Measurements from ENCODE around the gene AZIN2. TPM values are rescaled to one million over a fixed set of nuclear protein-coding genes. Genes with fewer than 3 reads are reported as not detected.
A peak's percentile ranks its signal among the peaks of the same experiment; 100 is the strongest.

The AZIN2 gene
- total and polyA plus RNA-seq, 2 donors (not counting 3 experiments of a cell fraction or from before 2014, with no cell fraction given), result 0.91 to 1.4 TPM

- ChIA-PET POLR2A (no interaction called here), CTCF (interaction anchor here (0.8 to 1.0 kb wide), 3 partner anchors 13 to 331 kb away, joined by 3 to 4 read pairs (median 3); no protein-coding TSS in a partner anchor)
- Histone ChIP-seq H3K79me2 (ENCODE audit: control insufficient read depth, insufficient read depth, low read length) (no peaks in the 10 kb centered on the region), H3K4me1 (ENCODE audit: control insufficient read depth, extremely low read depth, insufficient read depth, low read length) (no peaks in the 10 kb centered on the region), H3K9me1 (replicated peaks; ENCODE audit: control insufficient read depth, extremely low read depth, insufficient read depth, low read length) (no peaks in the 10 kb centered on the region), H3K4me2 (ENCODE audit: insufficient read depth, low read length) (no peak overlapping the region), H3K9me3 (replicated peaks; ENCODE audit: control insufficient read depth, insufficient read depth, low read length) (no peaks in the 10 kb centered on the region), H3K9ac (replicated peaks; ENCODE audit: extremely low read depth, insufficient read depth, low read length) (no peak overlapping the region), H2AFZ (ENCODE audit: low read depth, low read length) (no peak overlapping the region), H3K36me3 (ENCODE audit: control insufficient read depth in 2 of 2, extremely low read depth in 1 of 2, insufficient read depth in 2 of 2, low read length in 2 of 2) (peaks cover 0 to 6% of the 10 kb centered on the region in 2 experiments), H3K27me3 (ENCODE audit: control insufficient read depth in 2 of 2, insufficient read depth in 2 of 2, low read length in 2 of 2) (peaks cover under 1 to 2% of the 10 kb centered on the region in 2 experiments), H3K27ac (ENCODE audit: insufficient read depth, low read depth, low read length) (no peak overlapping the region), H3K4me3 (replicated peaks in 1 of 3; ENCODE audit: insufficient read depth in 1 of 3, low read depth in 1 of 3, low read length in 3 of 3) (no peak overlapping the region), H4K20me1 (replicated peaks; ENCODE audit: control insufficient read depth, extremely low read depth, insufficient read depth, low read length) (no peaks in the 10 kb centered on the region)
- intact Hi-C loops (cut with micrococcal nuclease), result no loop called here
- BruUV-seq (replicated peaks), result no TSS peak
- dilution Hi-C loops (cut with MboI; ENCODE audit: extremely low pct_ligation_motif_present, low sequenced_read_pairs), result no loop called here
- FAIRE-seq (no peak), DNase-seq (ENCODE audit: low read depth, low spot score) (no peak)
- TF ChIP-seq, protein P1, sequence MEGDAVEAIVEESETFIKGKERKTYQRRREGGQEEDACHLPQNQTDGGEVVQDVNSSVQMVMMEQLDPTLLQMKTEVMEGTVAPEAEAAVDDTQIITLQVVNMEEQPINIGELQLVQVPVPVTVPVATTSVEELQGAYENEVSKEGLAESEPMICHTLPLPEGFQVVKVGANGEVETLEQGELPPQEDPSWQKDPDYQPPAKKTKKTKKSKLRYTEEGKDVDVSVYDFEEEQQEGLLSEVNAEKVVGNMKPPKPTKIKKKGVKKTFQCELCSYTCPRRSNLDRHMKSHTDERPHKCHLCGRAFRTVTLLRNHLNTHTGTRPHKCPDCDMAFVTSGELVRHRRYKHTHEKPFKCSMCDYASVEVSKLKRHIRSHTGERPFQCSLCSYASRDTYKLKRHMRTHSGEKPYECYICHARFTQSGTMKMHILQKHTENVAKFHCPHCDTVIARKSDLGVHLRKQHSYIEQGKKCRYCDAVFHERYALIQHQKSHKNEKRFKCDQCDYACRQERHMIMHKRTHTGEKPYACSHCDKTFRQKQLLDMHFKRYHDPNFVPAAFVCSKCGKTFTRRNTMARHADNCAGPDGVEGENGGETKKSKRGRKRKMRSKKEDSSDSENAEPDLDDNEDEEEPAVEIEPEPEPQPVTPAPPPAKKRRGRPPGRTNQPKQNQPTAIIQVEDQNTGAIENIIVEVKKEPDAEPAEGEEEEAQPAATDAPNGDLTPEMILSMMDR (IDR thresholded peaks at IDR 0.05; ENCODE audit: extremely low read depth in 1 of 2, insufficient read depth in 1 of 2, low read depth in 1 of 2, low read length in 2 of 2), result peak in 1 of 2 donors; percentile 11
- no peak for TF ChIP-seq POLR2A (IDR thresholded peaks at IDR 0.05; ENCODE audit: low read depth, low read length)
Observed at GRCh38 chr1:33140153-33141149, 59.5 kb downstream of the AZIN2 start.

DNA sequence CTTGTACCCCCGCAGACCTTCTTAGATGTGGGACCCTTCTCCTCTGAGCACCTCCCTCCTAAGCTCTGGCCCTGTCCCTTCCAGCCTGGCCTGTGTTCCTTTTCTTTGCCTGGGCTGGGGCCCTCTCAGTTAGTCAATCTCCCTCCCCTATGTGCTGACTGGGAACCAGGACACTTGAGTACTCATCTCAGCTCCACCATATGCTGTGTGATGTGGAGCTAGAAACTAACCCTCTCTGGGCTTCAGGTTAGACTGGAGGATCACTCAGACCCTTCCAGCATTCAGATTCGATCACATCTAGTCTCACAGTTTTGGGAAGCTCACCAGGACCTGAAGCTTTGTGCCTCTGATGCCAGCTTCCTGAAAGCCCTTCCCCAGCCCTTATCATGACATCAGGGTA, 60.3 kb downstream of the AZIN2 start:
- H3K36me3 ChIP-seq (ENCODE audit: control insufficient read depth in 2 of 2, extremely low read depth in 1 of 2, insufficient read depth in 2 of 2, low read length in 2 of 2), result peaks cover 0 to 12% of the 10 kb centered on the region in 2 experiments
- BruUV-seq (replicated peaks), result no TSS peak
- DNase-seq (ENCODE audit: low read depth, low spot score), result no peak
- CTCF ChIA-PET, result interaction anchor here (0.8 kb wide), 1 partner anchor 14 kb away, joined by 3 read pairs; no protein-coding TSS in a partner anchor
- dilution Hi-C loops (cut with MboI; ENCODE audit: extremely low pct_ligation_motif_present, low sequenced_read_pairs) (no loop called here), intact Hi-C loops (cut with micrococcal nuclease) (no loop called here)
- no peaks in the 10 kb centered on the region for H3K9me3 ChIP-seq (replicated peaks; ENCODE audit: control insufficient read depth, insufficient read depth, low read length)
- no peaks in the 10 kb centered on the region for H3K79me2 ChIP-seq (ENCODE audit: control insufficient read depth, insufficient read depth, low read length)
- H3K4me3 ChIP-seq (replicated peaks in 1 of 3; ENCODE audit: insufficient read depth in 1 of 3, low read depth in 1 of 3, low read length in 3 of 3), result no peak overlapping the region
- H3K4me1 ChIP-seq (ENCODE audit: control insufficient read depth, extremely low read depth, insufficient read depth, low read length), result no peaks in the 10 kb centered on the region
- no peak overlapping the region for H3K9ac ChIP-seq (replicated peaks; ENCODE audit: extremely low read depth, insufficient read depth, low read length)
- H3K4me2 ChIP-seq (ENCODE audit: insufficient read depth, low read length), result no peak overlapping the region
- H4K20me1 ChIP-seq (replicated peaks; ENCODE audit: control insufficient read depth, extremely low read depth, insufficient read depth, low read length), result no peaks in the 10 kb centered on the region
- H3K9me1 ChIP-seq (replicated peaks; ENCODE audit: control insufficient read depth, extremely low read depth, insufficient read depth, low read length), result no peaks in the 10 kb centered on the region
- TF ChIP-seq GATA2 (IDR thresholded peaks at IDR 0.05; ENCODE audit: insufficient read depth, insufficient read length, low read depth, low read length), result no peak
- no peak for TF ChIP-seq EZH2 (IDR thresholded peaks at IDR 0.05; ENCODE audit: borderline replicate concordance, low read depth, low read length, severe bottlenecking)
- no peak overlapping the region for H3K27ac ChIP-seq (ENCODE audit: insufficient read depth, low read depth, low read length)
- H3K27me3 ChIP-seq (ENCODE audit: control insufficient read depth in 2 of 2, insufficient read depth in 2 of 2, low read length in 2 of 2), result peaks cover 0 to 2% of the 10 kb centered on the region in 2 experiments
- POLR2A ChIA-PET, result no interaction called here
- no peak for FAIRE-seq
- no peak overlapping the region for H2AFZ ChIP-seq (ENCODE audit: low read depth, low read length)
